Caco-2 (cell line): ENCODE measurements around the gene PALB2. TPM values are rescaled to one million over a fixed set of nuclear protein-coding genes. Genes with fewer than 3 reads are reported as not detected.

Source experiments
- BruUV-seq: library from RNA; stranded (reverse); fragments of 400-500 nt; replicated peaks from 2 replicates; lab custom pipeline; 2021; lab: Mats Ljungman, UMichigan
- CTCF ChIA-PET: fragments of 300-600 bp; sonication (Branson Sonifier 250); formaldehyde crosslinking; loops from one replicate; lab custom pipeline; 2022; ENCODE audit warnings: antibody characterized with exemption; lab: Charles Lee
- POLR2A ChIA-PET: fragments of 300-600 bp; sonication (Branson Sonifier 250); formaldehyde crosslinking; loops from one replicate; lab custom pipeline; 2022; ENCODE audit warnings: antibody characterized with exemption; lab: Charles Lee
- DNase-seq, 2 experiments: peaks; one replicate each; pipeline versions ENCODE4 v3.0.0 to v3.0.0-alpha.2; 2020 to 2022
- H3K27me3 ChIP-seq: replicated peaks from 2 replicates; pipeline ENCODE4 v1.6.0; 2011; ENCODE audit warnings: low read length; ENCODE audit not compliant: control insufficient read depth, insufficient read depth
- H3K36me3 ChIP-seq: 2 replicates; pipeline ENCODE4 v1.5.1; 2011; ENCODE audit warnings: low read length; ENCODE audit not compliant: control insufficient read depth, insufficient read depth
- H3K4me1 ChIP-seq: fragments of 250-450 bp; sonication (Bioruptor Pico); 2 replicates; pipeline ENCODE4 v1.5.1; 2020; ENCODE audit warnings: mild to moderate bottlenecking
- H3K4me3 ChIP-seq: 2 replicates; pipeline ENCODE4 v1.5.1; 2011; ENCODE audit warnings: low read depth, mild to moderate bottlenecking, control low read depth, low read length
- H3K9me3 ChIP-seq: fragments of 250-450 bp; sonication (Bioruptor Pico); 2 replicates; pipeline ENCODE4 v1.5.1; 2020; ENCODE audit warnings: mild to moderate bottlenecking, moderate library complexity
- H3K27ac Mint-ChIP-seq: one replicate; pipeline ENCODE4 v1.8.0; 2022; ENCODE audit warnings: mixed read lengths; ENCODE audit not compliant: unreplicated experiment
- H3K27me3 Mint-ChIP-seq: one replicate; pipeline ENCODE4 v1.8.0; 2022; ENCODE audit warnings: mixed read lengths; ENCODE audit not compliant: insufficient read depth, unreplicated experiment
- H3K36me3 Mint-ChIP-seq: one replicate; pipeline ENCODE4 v1.8.0; 2022; ENCODE audit warnings: mild to moderate bottlenecking, mixed read lengths; ENCODE audit not compliant: insufficient read depth, unreplicated experiment
- H3K4me1 Mint-ChIP-seq: one replicate; pipeline ENCODE4 v1.8.0; 2022; ENCODE audit warnings: low read depth, mixed read lengths; ENCODE audit not compliant: unreplicated experiment
- H3K4me3 Mint-ChIP-seq: one replicate; pipeline ENCODE4 v1.8.0; 2022; ENCODE audit warnings: mild to moderate bottlenecking, moderate library complexity, mixed read lengths; ENCODE audit not compliant: unreplicated experiment
- H3K9me3 Mint-ChIP-seq: one replicate; pipeline ENCODE4 v1.8.0; 2022; ENCODE audit warnings: mixed read lengths; ENCODE audit not compliant: unreplicated experiment
- intact Hi-C: fragments of 100-400 bp; cut with micrococcal nuclease; formaldehyde crosslinking; loops from one replicate; pipeline ENCODE4 v1.10.0; 2022; ENCODE audit not compliant: unreplicated experiment
- total RNA-seq: library from RNA; stranded (reverse); gene quantifications from 2 replicates; pipeline ENCODE4 v1.2.3, GENCODE V29; 2022
- TF ChIP-seq, protein P1 (sequence below), 2 experiments: fragments of 200-600 bp in 1 of 2; IDR thresholded peaks; 1 replicate in 1 of 2; 2 replicates in 1 of 2; pipeline versions ENCODE4 v1.5.1 to v1.8.0; 2011 to 2022; ENCODE audit warnings: antibody characterized with exemption in 1 of 2, control low read depth in 1 of 2, inconsistent platforms in 1 of 2, low read depth in 1 of 2, low read length in 1 of 2, mild to moderate bottlenecking in 1 of 2, moderate library complexity in 1 of 2; ENCODE audit not compliant: insufficient read depth in 1 of 2, severe bottlenecking in 1 of 2, unreplicated experiment in 1 of 2

Gene PALB2
- total RNA-seq, 1 experiment from 2014 or later = 20.5 TPM

DNA sequence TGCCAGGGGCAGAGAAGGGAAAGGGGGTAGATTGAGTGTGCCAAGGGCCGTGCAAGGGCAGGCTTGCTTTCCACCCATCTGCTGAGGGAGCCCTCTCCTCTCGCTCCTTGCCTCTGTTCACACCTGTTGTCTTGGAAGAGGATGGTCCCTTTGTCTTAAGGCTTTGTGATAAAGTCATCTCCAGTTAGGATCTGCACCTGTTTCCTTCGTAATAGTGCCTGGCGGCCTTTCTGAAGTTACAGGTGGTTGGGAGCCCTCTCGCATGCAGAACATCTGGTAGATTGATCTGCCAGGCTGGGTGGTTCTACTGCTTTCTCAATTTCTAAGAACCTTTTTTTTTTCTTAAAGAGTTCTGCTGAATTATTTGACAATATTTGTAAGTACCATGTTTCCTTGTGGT, 67.3 kb downstream of the PALB2 start:
- H3K36me3 ChIP-seq = no peaks in the 10 kb centered on the region; the same call in 1 of the 2 replicates
- no peaks in the 10 kb centered on the region for H3K4me1 Mint-ChIP-seq

DNA sequence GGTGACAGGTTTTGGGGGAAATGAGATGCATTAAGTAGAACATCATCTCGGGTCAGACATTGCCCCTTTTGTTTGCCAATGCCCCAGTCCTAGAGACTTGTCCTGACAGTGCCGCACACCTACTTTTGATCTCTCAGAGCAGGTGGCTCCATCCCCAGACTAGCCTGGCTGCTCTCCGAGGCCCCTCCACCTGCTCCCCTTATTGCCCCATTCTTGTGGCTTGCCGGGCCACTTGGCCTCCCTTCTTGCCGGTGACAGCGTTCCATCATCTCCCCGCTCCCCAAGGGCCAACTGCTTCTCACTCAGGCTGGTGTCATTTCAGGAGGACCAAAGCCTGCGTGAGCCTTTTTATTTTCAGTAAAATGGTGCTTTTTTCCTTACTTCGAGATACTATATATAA, 68.7 kb downstream of the PALB2 start:
- intact Hi-C loops = no loop called here
- CTCF ChIA-PET = no interaction called here
- no peak overlapping the region for H3K4me3 ChIP-seq
- Mint-ChIP-seq H3K4me1 (no peaks in the 10 kb centered on the region), H3K4me3 (no peak overlapping the region), H3K36me3 (peaks cover 56% of the 10 kb centered on the region), H3K9me3 (no peaks in the 10 kb centered on the region), H3K27me3 (no peaks in the 10 kb centered on the region), H3K27ac (no peak overlapping the region)
- no TSS peak for BruUV-seq
- TF ChIP-seq, protein P1, sequence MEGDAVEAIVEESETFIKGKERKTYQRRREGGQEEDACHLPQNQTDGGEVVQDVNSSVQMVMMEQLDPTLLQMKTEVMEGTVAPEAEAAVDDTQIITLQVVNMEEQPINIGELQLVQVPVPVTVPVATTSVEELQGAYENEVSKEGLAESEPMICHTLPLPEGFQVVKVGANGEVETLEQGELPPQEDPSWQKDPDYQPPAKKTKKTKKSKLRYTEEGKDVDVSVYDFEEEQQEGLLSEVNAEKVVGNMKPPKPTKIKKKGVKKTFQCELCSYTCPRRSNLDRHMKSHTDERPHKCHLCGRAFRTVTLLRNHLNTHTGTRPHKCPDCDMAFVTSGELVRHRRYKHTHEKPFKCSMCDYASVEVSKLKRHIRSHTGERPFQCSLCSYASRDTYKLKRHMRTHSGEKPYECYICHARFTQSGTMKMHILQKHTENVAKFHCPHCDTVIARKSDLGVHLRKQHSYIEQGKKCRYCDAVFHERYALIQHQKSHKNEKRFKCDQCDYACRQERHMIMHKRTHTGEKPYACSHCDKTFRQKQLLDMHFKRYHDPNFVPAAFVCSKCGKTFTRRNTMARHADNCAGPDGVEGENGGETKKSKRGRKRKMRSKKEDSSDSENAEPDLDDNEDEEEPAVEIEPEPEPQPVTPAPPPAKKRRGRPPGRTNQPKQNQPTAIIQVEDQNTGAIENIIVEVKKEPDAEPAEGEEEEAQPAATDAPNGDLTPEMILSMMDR (IDR thresholded peaks at IDR 0.05; ENCODE audit: insufficient read depth in 1 of 2, low read depth in 1 of 2, low read length in 1 of 2, severe bottlenecking in 1 of 2, unreplicated experiment in 1 of 2) = no peak
- H3K4me1 ChIP-seq = no peaks in the 10 kb centered on the region
- no peak for DNase-seq
- H3K36me3 ChIP-seq = no peaks in the 10 kb centered on the region; the same call in 1 of the 2 replicates
- H3K27me3 ChIP-seq = no peaks in the 10 kb centered on the region
- no peaks in the 10 kb centered on the region for H3K9me3 ChIP-seq
- POLR2A ChIA-PET = no interaction called here

More for the DNA sequence above, 67.3 kb downstream of the PALB2 start:
- ChIA-PET POLR2A (no interaction called here), CTCF (no interaction called here)
- BruUV-seq = no TSS peak
- intact Hi-C loops = no loop called here
- Histone ChIP-seq H3K27me3 (no peaks in the 10 kb centered on the region), H3K9me3 (no peaks in the 10 kb centered on the region), H3K4me1 (no peaks in the 10 kb centered on the region), H3K4me3 (no peak overlapping the region)
- Mint-ChIP-seq H3K9me3 (no peaks in the 10 kb centered on the region), H3K27ac (no peak overlapping the region), H3K36me3 (peaks cover 60% of the 10 kb centered on the region), H3K4me3 (no peak overlapping the region), H3K27me3 (no peaks in the 10 kb centered on the region)
- TF ChIP-seq, protein P1 (IDR thresholded peaks at IDR 0.05; ENCODE audit: insufficient read depth in 1 of 2, low read depth in 1 of 2, low read length in 1 of 2, severe bottlenecking in 1 of 2, unreplicated experiment in 1 of 2) = no peak
- DNase-seq = no peak

DNA sequence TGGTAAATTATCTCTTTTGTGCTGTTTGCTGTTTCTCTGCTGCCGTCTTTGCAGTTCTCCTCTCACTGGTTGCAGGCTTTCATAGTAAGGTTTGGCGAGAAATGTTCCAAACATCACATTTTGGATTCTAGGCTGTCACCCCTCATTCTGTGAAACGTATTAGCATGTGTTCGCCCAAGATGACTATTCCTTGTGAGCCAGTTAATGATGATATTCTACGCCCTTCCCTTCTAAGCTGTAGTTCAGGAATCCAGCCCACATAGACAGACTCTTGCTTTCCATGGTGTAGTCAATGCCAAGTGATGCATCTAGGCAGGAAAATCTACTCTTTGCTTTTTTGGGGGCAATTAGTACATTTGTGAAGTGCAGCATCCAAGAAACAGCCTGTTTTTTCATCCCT, 69.2 kb downstream of the PALB2 start:
- H3K36me3 Mint-ChIP-seq = peaks cover 58% of the 10 kb centered on the region
- no peak overlapping the region for H3K27ac Mint-ChIP-seq
- no TSS peak for BruUV-seq
- Histone ChIP-seq H3K36me3 (no peaks in the 10 kb centered on the region; the same call in 1 of the 2 replicates), H3K9me3 (no peaks in the 10 kb centered on the region), H3K4me3 (no peak overlapping the region), H3K27me3 (no peaks in the 10 kb centered on the region), H3K4me1 (no peaks in the 10 kb centered on the region)
- TF ChIP-seq, protein P1 (IDR thresholded peaks at IDR 0.05; ENCODE audit: insufficient read depth in 1 of 2, low read depth in 1 of 2, low read length in 1 of 2, severe bottlenecking in 1 of 2, unreplicated experiment in 1 of 2) = no peak
- no peaks in the 10 kb centered on the region for H3K4me1 Mint-ChIP-seq
- no peak for DNase-seq
- intact Hi-C loops = no loop called here
- H3K27me3 Mint-ChIP-seq = no peaks in the 10 kb centered on the region
- ChIA-PET CTCF (no interaction called here), POLR2A (no interaction called here)
- H3K4me3 Mint-ChIP-seq = no peak overlapping the region
- no peaks in the 10 kb centered on the region for H3K9me3 Mint-ChIP-seq
